ENCODE measurements around the gene DNAH2. TPM values are rescaled to one million over a fixed set of nuclear protein-coding genes. Genes with fewer than 3 reads are reported as not detected.

DNAH2 gene
- total RNA-seq, 5 donors from 2014 or later (not counting 1 experiment from before 2014, with no cell fraction given) = not detected

GRCh38 chr17:7687908-7688807, 29.4 kb upstream of the DNAH2 start, which contains the start of gene WRAP53:
TSS of gene WRAP53 (plus strand) at chr17:7688477. CDS start at chr17:7688649, 172 bp downstream.
- H3K27ac Mint-ChIP-seq = peak within 1 kb of the TSS; percentile 100
- ATAC-seq (replicated peaks in 1 of 4) = peak; percentile 78 to 82 (median 81)
- peak within 1 kb of the TSS; percentile 98 for H3K27ac ChIP-seq (ENCODE audit: low read length)
- H3K36me3 ChIP-seq (ENCODE audit: control insufficient read depth in 2 of 2, extremely low read depth in 1 of 2, insufficient read depth in 1 of 2, low read length in 1 of 2) = peaks cover 0 to 7% of the 10 kb centered on the region in 2 donors
- H3K4me3 ChIP-seq (ENCODE audit: control insufficient read depth in 1 of 2, extremely low read depth in 1 of 2, low read length in 1 of 2) = peak within 1 kb of the TSS; percentile 89 to 99
- POLR2A ChIA-PET = interaction anchor here (0.5 to 1.6 kb wide), 12 partner anchors 10 to 457 kb away, joined by 3 to 7 read pairs (median 4); partner anchors contain the start of genes SAT2 (in 2 of the 2), CNTROB (in 1 of the 2), SOX15 (in 1 of the 2) and TRAPPC1 (in 1 of the 2)
- DNase-seq = peak; percentile 91 to 97 (median 94)
- WGBS (ENCODE audit: insufficient coverage) = under 1% methylated on average over 40 of the region's 51 CpGs
- peaks cover 10% of the 10 kb centered on the region for H3K36me3 Mint-ChIP-seq
- H3K9me3 Mint-ChIP-seq = no peaks in the 10 kb centered on the region
- CTCF ChIA-PET = interaction anchor here (0.5 to 4.0 kb wide), 32 partner anchors 11 to 749 kb away, joined by 3 to 36 read pairs (median 4); partner anchors contain the start of genes ATP1B2 (in 2 of the 2), ACADVL (in 1 of the 2), DLG4 (in 1 of the 2) and FXR2 (in 1 of the 2)
- H3K4me1 ChIP-seq (ENCODE audit: control insufficient read depth in 1 of 2, extremely low read depth in 1 of 2, insufficient read depth in 2 of 2, low read length in 2 of 2) = peaks cover 17 to 33% of the 10 kb centered on the region in 2 experiments
- no peaks in the 10 kb centered on the region for H3K27me3 ChIP-seq (replicated peaks in 1 of 2; ENCODE audit: control insufficient read depth in 2 of 2, extremely low read depth in 1 of 2, insufficient read depth in 2 of 2, low read length in 1 of 2)
- no peaks in the 10 kb centered on the region for H3K9me3 ChIP-seq
- H3K4me1 Mint-ChIP-seq = peaks cover 39 to 52% (median 48%) of the 10 kb centered on the region in 3 donors
- H3K4me3 Mint-ChIP-seq = peak within 1 kb of the TSS; percentile 85 to 99 (median 96)
- H3K27me3 Mint-ChIP-seq = no peaks in the 10 kb centered on the region

- peak in 1 of 35 experiments; percentile 16 for DNase-seq
- 28% methylated on average over 11 of the region's 13 CpGs for WGBS (ENCODE audit: insufficient coverage)
- Histone ChIP-seq H3K36me3 (ENCODE audit: control insufficient read depth in 2 of 2, extremely low read depth in 1 of 2, insufficient read depth in 1 of 2, low read length in 1 of 2) (peaks cover 0 to 6% of the 10 kb centered on the region in 2 donors), H3K4me3 (ENCODE audit: control insufficient read depth in 1 of 2, extremely low read depth in 1 of 2, low read length in 1 of 2) (peak overlapping the region; percentile 89), H3K4me1 (ENCODE audit: control insufficient read depth in 1 of 2, extremely low read depth in 1 of 2, insufficient read depth in 2 of 2, low read length in 2 of 2) (peaks cover 17 to 30% of the 10 kb centered on the region in 2 experiments), H3K9me3 (no peaks in the 10 kb centered on the region), H3K27ac (ENCODE audit: low read length) (no peak overlapping the region), H3K27me3 (replicated peaks in 1 of 2; ENCODE audit: control insufficient read depth in 2 of 2, extremely low read depth in 1 of 2, insufficient read depth in 2 of 2, low read length in 1 of 2) (no peaks in the 10 kb centered on the region)
- peaks cover 14% of the 10 kb centered on the region for H3K36me3 Mint-ChIP-seq
- ATAC-seq (replicated peaks in 1 of 4) = no peak
- peak overlapping the region in 1 of 2 donors; percentile 100 for H3K27ac Mint-ChIP-seq
- H3K4me3 Mint-ChIP-seq = peak overlapping the region; percentile 85 to 99 (median 96)
- peaks cover 38 to 48% (median 44%) of the 10 kb centered on the region in 3 donors for H3K4me1 Mint-ChIP-seq
- H3K9me3 Mint-ChIP-seq = no peaks in the 10 kb centered on the region
- ChIA-PET POLR2A (no interaction called here), CTCF (interaction anchor here in 1 of 2 donors (0.6 to 3.6 kb wide), 5 partner anchors 38 to 100 kb away, joined by 4 to 36 read pairs (median 17); partner anchors contain the start of genes ATP1B2 and FXR2)
- H3K27me3 Mint-ChIP-seq = no peaks in the 10 kb centered on the region
Measured at GRCh38 chr17:7688808-7689316, 28.7 kb upstream of the DNAH2 start.

- POLR2A ChIA-PET = no interaction called here
- DNase-seq = no peak
- H3K27ac ChIP-seq (ENCODE audit: low read length) = no peak overlapping the region
- Mint-ChIP-seq H3K27me3 (peaks cover 2% of the 10 kb centered on the region in 2 donors), H3K4me3 (no peak overlapping the region), H3K9me3 (no peaks in the 10 kb centered on the region), H3K27ac (no peak overlapping the region), H3K36me3 (peaks cover 34% of the 10 kb centered on the region), H3K4me1 (no peaks in the 10 kb centered on the region)
- H3K4me1 ChIP-seq (ENCODE audit: control insufficient read depth in 1 of 2, extremely low read depth in 1 of 2, insufficient read depth in 2 of 2, low read length in 2 of 2) = no peaks in the 10 kb centered on the region
- CTCF ChIA-PET = no interaction called here
- ATAC-seq (replicated peaks in 1 of 4) = no peak
- peaks cover 0 to 7% of the 10 kb centered on the region in 2 experiments for H3K27me3 ChIP-seq (replicated peaks in 1 of 2; ENCODE audit: control insufficient read depth in 2 of 2, extremely low read depth in 1 of 2, insufficient read depth in 2 of 2, low read length in 1 of 2)
- no peak overlapping the region for H3K4me3 ChIP-seq (ENCODE audit: control insufficient read depth in 1 of 2, extremely low read depth in 1 of 2, low read length in 1 of 2)
- H3K36me3 ChIP-seq (ENCODE audit: control insufficient read depth in 2 of 2, extremely low read depth in 1 of 2, insufficient read depth in 1 of 2, low read length in 1 of 2) = peaks cover 0 to 10% of the 10 kb centered on the region in 2 donors
- WGBS (ENCODE audit: insufficient coverage) = 92% methylated on average over 10 of the region's 10 CpGs
- H3K9me3 ChIP-seq = no peaks in the 10 kb centered on the region
Measured at GRCh38 chr17:7695586-7695985, 22.0 kb upstream of the DNAH2 start.

- no CpG with 5 or more reads among the region's 4 CpGs for WGBS (ENCODE audit: insufficient coverage)
- H3K4me1 Mint-ChIP-seq = no peaks in the 10 kb centered on the region
Measured at GRCh38 chr17:7697828-7698588, 19.5 kb upstream of the DNAH2 start.

GRCh38 chr17:7700510-7700909, 17.0 kb upstream of the DNAH2 start:
- peaks cover 0 to 14% of the 10 kb centered on the region in 2 experiments for H3K4me1 ChIP-seq (ENCODE audit: control insufficient read depth in 1 of 2, extremely low read depth in 1 of 2, insufficient read depth in 2 of 2, low read length in 2 of 2)
- no peaks in the 10 kb centered on the region for H3K9me3 ChIP-seq
- peaks cover 0 to 53% of the 10 kb centered on the region in 2 experiments for H3K27me3 ChIP-seq (replicated peaks in 1 of 2; ENCODE audit: control insufficient read depth in 2 of 2, extremely low read depth in 1 of 2, insufficient read depth in 2 of 2, low read length in 1 of 2)
- no peak overlapping the region for H3K4me3 ChIP-seq (ENCODE audit: control insufficient read depth in 1 of 2, extremely low read depth in 1 of 2, low read length in 1 of 2)
- Mint-ChIP-seq H3K36me3 (peaks cover 47% of the 10 kb centered on the region), H3K27ac (no peak overlapping the region), H3K27me3 (peaks cover 24 to 29% of the 10 kb centered on the region in 2 donors), H3K4me3 (no peak overlapping the region), H3K9me3 (no peaks in the 10 kb centered on the region), H3K4me1 (peaks cover 11 to 12% (median 11%) of the 10 kb centered on the region in 3 donors)
- ChIA-PET CTCF (no interaction called here), POLR2A (no interaction called here)
- no peak overlapping the region for H3K27ac ChIP-seq (ENCODE audit: low read length)
- DNase-seq (no peak), ATAC-seq (replicated peaks in 1 of 4) (no peak)
- WGBS (ENCODE audit: insufficient coverage) = 96% methylated on average over 4 of the region's 7 CpGs
- peaks cover 7 to 25% of the 10 kb centered on the region in 2 donors for H3K36me3 ChIP-seq (ENCODE audit: control insufficient read depth in 2 of 2, extremely low read depth in 1 of 2, insufficient read depth in 1 of 2, low read length in 1 of 2)

More at GRCh38 chr17:7697828-7698588, 19.5 kb upstream of the DNAH2 start:
- DNase-seq (no peak), ATAC-seq (replicated peaks in 1 of 4) (no peak)
- Histone ChIP-seq H3K27me3 (replicated peaks in 1 of 2; ENCODE audit: control insufficient read depth in 2 of 2, extremely low read depth in 1 of 2, insufficient read depth in 2 of 2, low read length in 1 of 2) (peaks cover 0 to 31% of the 10 kb centered on the region in 2 experiments), H3K4me1 (ENCODE audit: control insufficient read depth in 1 of 2, extremely low read depth in 1 of 2, insufficient read depth in 2 of 2, low read length in 2 of 2) (no peaks in the 10 kb centered on the region), H3K36me3 (ENCODE audit: control insufficient read depth in 2 of 2, extremely low read depth in 1 of 2, insufficient read depth in 1 of 2, low read length in 1 of 2) (peaks cover 5 to 29% of the 10 kb centered on the region in 2 donors), H3K4me3 (ENCODE audit: control insufficient read depth in 1 of 2, extremely low read depth in 1 of 2, low read length in 1 of 2) (no peak overlapping the region), H3K27ac (ENCODE audit: low read length) (no peak overlapping the region), H3K9me3 (no peaks in the 10 kb centered on the region)
- no peak overlapping the region for H3K27ac Mint-ChIP-seq
- H3K36me3 Mint-ChIP-seq = peaks cover 50% of the 10 kb centered on the region
- no peak overlapping the region for H3K4me3 Mint-ChIP-seq
- CTCF ChIA-PET = no interaction called here
- no peaks in the 10 kb centered on the region for H3K9me3 Mint-ChIP-seq
- POLR2A ChIA-PET = no interaction called here
- H3K27me3 Mint-ChIP-seq = peaks cover 5 to 10% of the 10 kb centered on the region in 2 donors

Measured in T-cell (primary cell).